Measurements from ENCODE around the gene ARHGAP44. TPM values are rescaled to one million over a fixed set of nuclear protein-coding genes. Genes with fewer than 3 reads are reported as not detected.
A peak's percentile ranks its signal among the peaks of the same experiment; 100 is the strongest.

Gene ARHGAP44
- total RNA-seq, 1 donor from 2014 or later, result 5.8 TPM

DNA sequence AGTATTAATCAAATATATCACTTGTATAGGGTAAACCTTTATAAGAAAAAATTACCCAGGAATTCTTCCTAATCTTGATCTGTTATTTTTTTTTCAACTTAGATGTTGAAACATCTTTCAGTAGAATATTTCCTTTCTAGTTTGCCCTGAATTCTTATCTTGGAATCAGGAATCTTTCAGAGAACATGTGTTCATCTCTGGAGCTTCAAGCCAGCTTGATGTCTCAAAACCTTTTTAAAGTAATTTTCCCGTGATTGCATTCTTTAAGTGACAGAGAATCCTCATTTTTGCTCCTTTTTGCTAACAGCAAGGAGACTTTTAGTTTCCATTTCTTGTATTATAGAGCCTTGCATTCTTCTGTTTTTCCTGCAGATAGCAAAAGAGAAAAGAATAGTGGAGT lies 137.7 kb downstream of the ARHGAP44 start:
- DNase-seq (ENCODE audit: low read depth), result no peak
- no peak overlapping the region for H3K4me3 ChIP-seq (ENCODE audit: low read depth, low read length)
- TF ChIP-seq, protein P1, sequence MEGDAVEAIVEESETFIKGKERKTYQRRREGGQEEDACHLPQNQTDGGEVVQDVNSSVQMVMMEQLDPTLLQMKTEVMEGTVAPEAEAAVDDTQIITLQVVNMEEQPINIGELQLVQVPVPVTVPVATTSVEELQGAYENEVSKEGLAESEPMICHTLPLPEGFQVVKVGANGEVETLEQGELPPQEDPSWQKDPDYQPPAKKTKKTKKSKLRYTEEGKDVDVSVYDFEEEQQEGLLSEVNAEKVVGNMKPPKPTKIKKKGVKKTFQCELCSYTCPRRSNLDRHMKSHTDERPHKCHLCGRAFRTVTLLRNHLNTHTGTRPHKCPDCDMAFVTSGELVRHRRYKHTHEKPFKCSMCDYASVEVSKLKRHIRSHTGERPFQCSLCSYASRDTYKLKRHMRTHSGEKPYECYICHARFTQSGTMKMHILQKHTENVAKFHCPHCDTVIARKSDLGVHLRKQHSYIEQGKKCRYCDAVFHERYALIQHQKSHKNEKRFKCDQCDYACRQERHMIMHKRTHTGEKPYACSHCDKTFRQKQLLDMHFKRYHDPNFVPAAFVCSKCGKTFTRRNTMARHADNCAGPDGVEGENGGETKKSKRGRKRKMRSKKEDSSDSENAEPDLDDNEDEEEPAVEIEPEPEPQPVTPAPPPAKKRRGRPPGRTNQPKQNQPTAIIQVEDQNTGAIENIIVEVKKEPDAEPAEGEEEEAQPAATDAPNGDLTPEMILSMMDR (conservative IDR thresholded peaks at IDR 0.05; ENCODE audit: low read depth, low read length), result no peak

DNA sequence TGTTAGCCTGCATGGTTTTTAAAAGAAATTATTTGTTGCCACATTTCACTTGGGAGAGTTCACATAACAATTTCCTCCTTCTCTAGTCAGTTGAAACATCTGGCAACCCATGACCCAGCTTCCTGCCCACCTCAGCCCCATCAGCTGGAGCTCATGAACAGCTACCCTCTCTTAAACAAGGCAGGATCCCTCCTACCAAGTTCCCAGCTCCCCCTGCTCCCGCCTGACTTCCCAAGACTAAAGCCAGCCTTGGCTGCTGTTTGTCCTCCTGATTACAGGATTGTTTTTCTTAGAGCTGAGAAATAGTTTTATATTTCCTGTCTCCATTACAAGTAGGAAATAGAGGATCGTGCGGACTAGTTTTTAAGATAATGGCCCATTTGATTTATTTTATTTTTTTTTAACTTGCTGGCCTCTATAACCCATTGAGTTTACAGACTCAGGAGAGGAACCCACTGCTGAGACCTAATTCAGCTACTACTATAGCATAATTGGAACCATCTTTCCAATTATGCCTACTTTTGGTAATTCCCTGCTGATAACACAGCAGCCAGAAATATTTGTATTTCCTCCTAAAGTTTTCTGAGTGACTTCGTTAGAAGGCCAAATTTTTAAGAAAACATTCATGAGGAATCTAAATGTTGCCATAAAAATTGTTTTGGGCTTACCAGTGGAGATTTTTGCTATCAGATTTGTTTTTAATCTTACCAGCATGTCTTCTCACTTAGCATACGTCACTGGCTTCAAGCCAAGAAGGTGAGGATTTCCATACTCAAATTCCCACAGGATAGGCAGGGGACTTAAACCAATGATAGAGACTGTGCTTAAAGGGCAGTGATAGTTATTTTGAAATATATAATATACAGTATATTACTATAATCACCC lies 138.5 kb downstream of the ARHGAP44 start:
- no peak for DNase-seq (ENCODE audit: low read depth)
- TF ChIP-seq, protein P1 (conservative IDR thresholded peaks at IDR 0.05; ENCODE audit: low read depth, low read length), result no peak
- no peak overlapping the region for H3K4me3 ChIP-seq (ENCODE audit: low read depth, low read length)

- DNase-seq (ENCODE audit: low read depth), result no peak
- TF ChIP-seq, protein P1 (conservative IDR thresholded peaks at IDR 0.05; ENCODE audit: low read depth, low read length), result peak; percentile 63
- H3K4me3 ChIP-seq (ENCODE audit: low read depth, low read length), result no peak overlapping the region
Observed at GRCh38 chr17:12928736-12929135, 139.4 kb downstream of the ARHGAP44 start.

- no peak overlapping the region for H3K4me3 ChIP-seq (ENCODE audit: low read depth, low read length)
- DNase-seq (ENCODE audit: low read depth), result no peak
- TF ChIP-seq, protein P1 (conservative IDR thresholded peaks at IDR 0.05; ENCODE audit: low read depth, low read length), result no peak
Observed at GRCh38 chr17:12936501-12936900, 147.2 kb downstream of the ARHGAP44 start.

DNA sequence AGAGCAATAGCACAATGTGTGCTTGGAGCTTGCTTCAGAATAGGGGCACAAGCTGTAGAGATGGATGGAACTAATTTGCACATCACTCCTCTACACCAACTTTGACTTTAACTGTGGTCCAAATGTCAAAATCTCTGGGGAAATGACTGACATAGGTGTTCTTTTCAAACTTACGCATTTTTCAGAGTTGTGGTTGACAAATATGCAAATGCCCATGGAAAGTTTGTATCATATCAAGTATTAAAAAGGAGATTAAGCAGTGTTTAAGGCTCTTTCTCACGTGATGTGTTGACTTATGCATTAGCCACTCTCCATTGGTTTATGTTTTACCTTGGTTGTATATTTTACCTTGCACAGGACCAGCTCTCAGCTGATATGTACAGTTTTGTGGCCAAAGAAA lies 151.4 kb downstream of the ARHGAP44 start:
- no peak for DNase-seq (ENCODE audit: low read depth)
- TF ChIP-seq, protein P1 (conservative IDR thresholded peaks at IDR 0.05; ENCODE audit: low read depth, low read length), result no peak
- no peak overlapping the region for H3K4me3 ChIP-seq (ENCODE audit: low read depth, low read length)

- no peak for DNase-seq (ENCODE audit: low read depth)
- TF ChIP-seq, protein P1 (conservative IDR thresholded peaks at IDR 0.05; ENCODE audit: low read depth, low read length), result no peak
- H3K4me3 ChIP-seq (ENCODE audit: low read depth, low read length), result no peak overlapping the region
Observed at GRCh38 chr17:12947047-12947446, 157.7 kb downstream of the ARHGAP44 start.

GRCh38 chr17:12952012-12952411 lies 162.7 kb downstream of the ARHGAP44 start:
- H3K4me3 ChIP-seq (ENCODE audit: low read depth, low read length), result no peak overlapping the region
- DNase-seq (ENCODE audit: low read depth), result no peak
- TF ChIP-seq, protein P1 (conservative IDR thresholded peaks at IDR 0.05; ENCODE audit: low read depth, low read length), result no peak

All from epithelial cell of proximal tubule (primary cell).